Endothelial cell of umbilical vein (primary cell): ENCODE data around the gene PLAGL1. TPM values are rescaled to one million over a fixed set of nuclear protein-coding genes. Genes with fewer than 3 reads are reported as not detected.

ENCODE experiments used
- BruUV-seq: library from RNA; stranded (reverse); fragments of 400-500 nt; replicated peaks from 2 replicates; lab custom pipeline; 2021; lab: Mats Ljungman, UMichigan
- CTCF ChIA-PET: fragments of 300-600, 350-600 bp; sonication (Branson Sonifier 250); formaldehyde crosslinking; loops from one replicate; lab custom pipeline; 2021; ENCODE audit warnings: antibody characterized with exemption, inconsistent platforms; lab: Charles Lee
- POLR2A ChIA-PET: fragments of 300-600, 350-600 bp; sonication (Branson Sonifier 250); formaldehyde crosslinking; loops from one replicate; lab custom pipeline; 2021; ENCODE audit warnings: antibody characterized with exemption, inconsistent platforms; lab: Charles Lee
- DNase-seq: peaks from one replicate; pipeline ENCODE4 v3.0.0-alpha.2; 2011; ENCODE audit warnings: low read depth, low spot score
- FAIRE-seq: peaks from 2 replicates; lab custom pipeline; 2011; peaks lifted over from hg19 to GRCh38; lab: Jason Lieb, UNC
- H2AFZ ChIP-seq: 2 replicates; pipeline ENCODE4 v1.6.0; 2012; ENCODE audit warnings: low read depth, low read length, control low read depth, inconsistent platforms
- H3K27ac ChIP-seq: 2 replicates; pipeline ENCODE4 v1.5.1; 2011; ENCODE audit warnings: low read depth, mild to moderate bottlenecking, control low read depth, low read length, moderate library complexity; ENCODE audit not compliant: insufficient read depth
- H3K27me3 ChIP-seq, 2 experiments: 2 replicates each; pipeline versions ENCODE4 v1.6.0 to v1.6.1; 2011; ENCODE audit warnings: low read length in 2 of 2, mixed read lengths in 1 of 2; ENCODE audit not compliant: control insufficient read depth in 2 of 2, insufficient read depth in 2 of 2
- H3K36me3 ChIP-seq, 2 experiments: 2 replicates in 1 of 2; 3 replicates in 1 of 2; pipeline ENCODE4 v1.5.1; 2011; ENCODE audit warnings: low read length in 2 of 2, mild to moderate bottlenecking in 1 of 2, moderate library complexity in 1 of 2; ENCODE audit not compliant: control insufficient read depth in 2 of 2, insufficient read depth in 2 of 2; ENCODE audit errors: extremely low read depth in 1 of 2
- H3K4me1 ChIP-seq: 3 replicates; pipeline ENCODE4 v1.5.1; 2011; ENCODE audit warnings: mild to moderate bottlenecking, low read length; ENCODE audit not compliant: control insufficient read depth, insufficient read depth; ENCODE audit errors: extremely low read depth
- H3K4me2 ChIP-seq: 2 replicates; pipeline ENCODE4 v1.6.1; 2011; ENCODE audit warnings: low read length, control low read depth, mixed read lengths; ENCODE audit not compliant: insufficient read depth
- H3K4me3 ChIP-seq, 3 experiments: fragments of 200-600 bp in 1 of 3; sonication (generic), shearing (Covaris generic) in 1 of 3; replicated peaks in 1 of 3; 2 replicates each; pipeline ENCODE4 v1.5.1; 2011 to 2016; ENCODE audit warnings: control low read depth in 3 of 3, low read length in 3 of 3, mild to moderate bottlenecking in 2 of 3, inconsistent platforms in 1 of 3, low read depth in 1 of 3, moderate library complexity in 1 of 3; ENCODE audit not compliant: insufficient read depth in 1 of 3
- H3K79me2 ChIP-seq: 2 replicates; pipeline ENCODE4 v1.6.0; 2012; ENCODE audit warnings: low read length, inconsistent platforms; ENCODE audit not compliant: control insufficient read depth, insufficient read depth
- H3K9ac ChIP-seq: replicated peaks from 2 replicates; pipeline ENCODE3; 2011; ENCODE audit warnings: low read length, control low read depth; ENCODE audit not compliant: insufficient read depth; ENCODE audit errors: extremely low read depth
- H3K9me1 ChIP-seq: replicated peaks from 3 replicates; pipeline ENCODE4 v1.6.0; 2011; ENCODE audit warnings: mild to moderate bottlenecking, low read length; ENCODE audit not compliant: control insufficient read depth, insufficient read depth; ENCODE audit errors: extremely low read depth
- H3K9me3 ChIP-seq: replicated peaks from 2 replicates; pipeline ENCODE4 v1.5.1; 2012; ENCODE audit warnings: low read length, inconsistent platforms; ENCODE audit not compliant: control insufficient read depth, insufficient read depth
- H4K20me1 ChIP-seq: replicated peaks from 2 replicates; pipeline ENCODE3; 2011; ENCODE audit warnings: mild to moderate bottlenecking, low read length; ENCODE audit not compliant: control insufficient read depth, insufficient read depth; ENCODE audit errors: extremely low read depth
- EZH2 ChIP-seq: IDR thresholded peaks from 2 replicates; pipeline ENCODE4 v1.6.1; 2012; ENCODE audit warnings: borderline replicate concordance, low read depth, mild to moderate bottlenecking, moderate library complexity, low read length, inconsistent platforms; ENCODE audit not compliant: severe bottlenecking
- FOS ChIP-seq: IDR thresholded peaks from 2 replicates; pipeline ENCODE4 v1.6.1; 2011; ENCODE audit warnings: mild to moderate bottlenecking, low read length, moderate library complexity, borderline replicate concordance; ENCODE audit not compliant: insufficient read depth
- GATA2 ChIP-seq: IDR thresholded peaks from 2 replicates; pipeline ENCODE4 v1.7.0; 2011; ENCODE audit warnings: low read depth, mild to moderate bottlenecking, moderate library complexity, mixed read lengths, low read length; ENCODE audit not compliant: insufficient read length, insufficient read depth
- JUN ChIP-seq: IDR thresholded peaks from 2 replicates; pipeline ENCODE4 v1.6.1; 2011; ENCODE audit warnings: borderline replicate concordance, low read depth; ENCODE audit not compliant: insufficient read length, insufficient read depth
- MYC ChIP-seq: IDR thresholded peaks from one replicate; pipeline ENCODE4 v1.6.1; 2011; ENCODE audit warnings: mild to moderate bottlenecking, low read depth, low read length
- POLR2A ChIP-seq: IDR thresholded peaks from 2 replicates; pipeline ENCODE4 v1.6.1; 2012; ENCODE audit warnings: low read depth, mild to moderate bottlenecking, control low read depth, low read length
- POLR2AphosphoS5 ChIP-seq: IDR thresholded peaks from 2 replicates; pipeline ENCODE4 v1.6.1; 2012; ENCODE audit warnings: low read depth, mild to moderate bottlenecking, control low read depth, low read length, moderate library complexity; ENCODE audit not compliant: insufficient read depth
- dilution Hi-C: fragments of 300-500 bp; cut with MboI; formaldehyde crosslinking; loops from one replicate; pipeline ENCODE4 v1.15.0; 2019; ENCODE audit warnings: low sequenced_read_pairs; ENCODE audit not compliant: extremely low pct_ligation_motif_present
- intact Hi-C: fragments of 100-400 bp; cut with micrococcal nuclease; formaldehyde crosslinking; loops from one replicate; pipeline ENCODE4 v1.10.0; 2022
- polyA plus RNA-seq, 4 experiments: library from polyadenylated mRNA; depleted of rRNA in 3 of 4; stranded (reverse) in 3 of 4; unstranded in 1 of 4; fragments of >200 nt; gene quantifications; 2 replicates each; pipeline versions ENCODE4 v1.2.1 to v1.2.3, GENCODE V29; 2011 to 2012; ENCODE audit warnings: missing spikeins in 1 of 4
- total RNA-seq: library from RNA; stranded (reverse); gene quantifications from 2 replicates; pipeline ENCODE4 v1.2.3, GENCODE V29; 2021
- TF ChIP-seq, protein P1 (sequence below), 2 donors: IDR thresholded peaks; 1 replicate in 1 of 2; 2 replicates in 1 of 2; pipeline ENCODE4 v1.5.1; 2011; ENCODE audit warnings: low read length in 2 of 2, mild to moderate bottlenecking in 2 of 2, moderate library complexity in 2 of 2, control low read depth in 1 of 2, inconsistent platforms in 1 of 2, low read depth in 1 of 2; ENCODE audit not compliant: insufficient read depth in 1 of 2; ENCODE audit errors: extremely low read depth in 1 of 2
- TF ChIP-seq, protein P2 (sequence below): IDR thresholded peaks from 2 replicates; pipeline ENCODE4 v1.6.1; 2011; ENCODE audit not compliant: insufficient read depth, insufficient read length

Gene PLAGL1
- total and polyA plus RNA-seq, 2 donors (not counting 3 experiments of a cell fraction or from before 2014, with no cell fraction given), result 20.9 to 40.4 TPM

DNA sequence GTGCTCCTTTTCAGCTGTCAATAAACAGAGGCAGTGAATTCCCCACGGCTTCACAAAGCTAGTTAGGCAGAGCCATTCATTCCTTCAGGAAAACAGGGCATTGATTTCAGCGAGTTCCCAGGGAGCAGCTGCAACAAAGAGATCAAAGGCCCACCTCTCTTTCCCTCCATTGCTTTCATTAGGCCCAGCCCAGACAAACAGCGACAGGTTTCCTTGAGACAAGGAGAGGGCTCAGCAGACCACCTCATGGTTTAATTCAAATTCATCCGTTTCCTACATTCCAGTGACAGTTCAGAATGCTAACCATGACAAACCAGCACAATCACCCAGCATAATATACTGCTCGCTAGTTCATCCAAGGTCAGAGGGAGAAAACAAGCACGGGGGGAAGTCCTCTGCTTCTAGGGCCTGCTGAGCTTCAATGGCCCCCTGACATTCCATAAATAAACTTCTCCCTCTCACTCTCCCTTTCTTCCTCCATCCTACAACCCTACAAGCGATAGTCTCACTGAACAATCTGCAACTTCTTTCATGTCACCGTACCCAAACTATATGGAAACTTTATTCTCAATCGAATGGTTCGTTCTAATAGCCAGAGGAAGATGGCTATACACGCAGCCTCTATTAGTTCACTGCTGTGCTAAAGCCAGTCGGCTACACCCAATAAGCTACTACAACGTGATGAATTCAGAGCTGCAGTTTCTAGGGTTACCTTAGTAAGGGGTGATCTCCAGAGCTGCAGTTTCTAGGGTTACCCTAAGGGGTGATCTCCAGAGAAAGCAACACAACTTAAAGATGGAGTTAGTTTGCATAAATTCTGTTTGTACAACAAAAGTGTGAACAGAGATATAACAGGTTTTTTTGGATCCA lies 34.7 kb downstream of the PLAGL1 start:
- Histone ChIP-seq H3K9me1 (no peaks in the 10 kb centered on the region), H3K27me3 (peaks cover 5 to 6% of the 10 kb centered on the region in 2 experiments), H4K20me1 (no peaks in the 10 kb centered on the region), H3K4me3 (no peak overlapping the region), H3K4me1 (no peaks in the 10 kb centered on the region), H3K79me2 (no peaks in the 10 kb centered on the region), H2AFZ (no peak overlapping the region), H3K27ac (no peak overlapping the region), H3K4me2 (no peak overlapping the region), H3K9me3 (no peaks in the 10 kb centered on the region), H3K36me3 (no peaks in the 10 kb centered on the region), H3K9ac (no peak overlapping the region)
- dilution Hi-C loops (no loop called here), intact Hi-C loops (no loop called here)
- ChIA-PET POLR2A (no interaction called here), CTCF (interaction anchor here (1.1 to 1.3 kb wide), 2 partner anchors 11 to 398 kb away, joined by 3 to 4 read pairs; no protein-coding TSS in a partner anchor)
- BruUV-seq, result no TSS peak
- DNase-seq, result no peak
- FAIRE-seq, result no peak
- TF ChIP-seq POLR2AphosphoS5, result no peak
- no peak for TF ChIP-seq MYC
- TF ChIP-seq, protein P1, sequence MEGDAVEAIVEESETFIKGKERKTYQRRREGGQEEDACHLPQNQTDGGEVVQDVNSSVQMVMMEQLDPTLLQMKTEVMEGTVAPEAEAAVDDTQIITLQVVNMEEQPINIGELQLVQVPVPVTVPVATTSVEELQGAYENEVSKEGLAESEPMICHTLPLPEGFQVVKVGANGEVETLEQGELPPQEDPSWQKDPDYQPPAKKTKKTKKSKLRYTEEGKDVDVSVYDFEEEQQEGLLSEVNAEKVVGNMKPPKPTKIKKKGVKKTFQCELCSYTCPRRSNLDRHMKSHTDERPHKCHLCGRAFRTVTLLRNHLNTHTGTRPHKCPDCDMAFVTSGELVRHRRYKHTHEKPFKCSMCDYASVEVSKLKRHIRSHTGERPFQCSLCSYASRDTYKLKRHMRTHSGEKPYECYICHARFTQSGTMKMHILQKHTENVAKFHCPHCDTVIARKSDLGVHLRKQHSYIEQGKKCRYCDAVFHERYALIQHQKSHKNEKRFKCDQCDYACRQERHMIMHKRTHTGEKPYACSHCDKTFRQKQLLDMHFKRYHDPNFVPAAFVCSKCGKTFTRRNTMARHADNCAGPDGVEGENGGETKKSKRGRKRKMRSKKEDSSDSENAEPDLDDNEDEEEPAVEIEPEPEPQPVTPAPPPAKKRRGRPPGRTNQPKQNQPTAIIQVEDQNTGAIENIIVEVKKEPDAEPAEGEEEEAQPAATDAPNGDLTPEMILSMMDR (IDR thresholded peaks at IDR 0.05; ENCODE audit: extremely low read depth in 1 of 2, insufficient read depth in 1 of 2, low read depth in 1 of 2, low read length in 2 of 2), result no peak
- TF ChIP-seq JUN, result no peak
- TF ChIP-seq FOS, result no peak
- TF ChIP-seq GATA2, result no peak
- no peak for TF ChIP-seq POLR2A
- TF ChIP-seq, protein P2, sequence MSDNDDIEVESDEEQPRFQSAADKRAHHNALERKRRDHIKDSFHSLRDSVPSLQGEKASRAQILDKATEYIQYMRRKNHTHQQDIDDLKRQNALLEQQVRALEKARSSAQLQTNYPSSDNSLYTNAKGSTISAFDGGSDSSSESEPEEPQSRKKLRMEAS, result no peak
- TF ChIP-seq EZH2, result no peak
